ENCODE results near the gene PCBD1.

Gene PCBD1

DNA sequence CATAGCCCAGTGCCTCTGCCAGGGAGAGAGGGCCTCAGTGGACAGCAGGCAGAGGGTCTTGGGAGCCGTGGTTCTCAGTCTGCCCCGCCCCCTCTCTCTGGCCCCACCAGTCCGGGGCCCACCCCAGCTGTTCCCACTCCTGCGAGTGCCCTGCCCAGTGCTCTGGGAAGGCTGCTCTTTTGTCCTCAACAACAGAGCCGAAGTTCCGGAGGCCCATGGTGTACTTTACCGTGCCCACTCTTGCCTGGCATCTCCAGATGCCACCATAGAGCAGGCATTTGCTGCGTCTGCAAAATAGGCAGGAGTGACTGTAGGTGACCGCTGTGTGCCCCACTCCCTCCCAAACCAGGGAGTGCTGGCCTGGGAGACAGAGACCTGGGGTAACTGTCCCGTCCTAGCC lies 29.3 kb upstream of the PCBD1 start:
- no peak for DNase-seq (ENCODE audit: low spot score)

DNA sequence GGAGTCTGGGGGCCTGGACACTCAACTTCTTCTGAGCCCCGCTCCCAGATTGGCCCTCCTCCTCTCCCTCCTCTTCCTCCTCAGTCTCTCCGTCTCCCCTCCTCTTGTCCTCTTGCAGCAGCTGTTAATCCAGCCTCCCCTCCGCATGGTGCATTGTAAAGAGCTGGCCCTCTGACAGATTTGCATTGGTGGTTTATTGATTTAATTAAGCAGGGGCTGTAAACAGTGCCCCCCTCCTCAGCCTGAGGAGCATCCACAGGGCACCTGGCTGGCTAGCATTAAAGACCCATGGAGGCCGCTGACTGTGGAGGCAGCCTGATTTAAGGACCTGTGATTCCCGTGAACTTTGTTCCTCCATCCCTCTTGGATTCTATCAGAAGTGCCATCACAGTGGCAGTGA lies 28.9 kb upstream of the PCBD1 start:
- no peak for DNase-seq (ENCODE audit: low spot score)

DNA sequence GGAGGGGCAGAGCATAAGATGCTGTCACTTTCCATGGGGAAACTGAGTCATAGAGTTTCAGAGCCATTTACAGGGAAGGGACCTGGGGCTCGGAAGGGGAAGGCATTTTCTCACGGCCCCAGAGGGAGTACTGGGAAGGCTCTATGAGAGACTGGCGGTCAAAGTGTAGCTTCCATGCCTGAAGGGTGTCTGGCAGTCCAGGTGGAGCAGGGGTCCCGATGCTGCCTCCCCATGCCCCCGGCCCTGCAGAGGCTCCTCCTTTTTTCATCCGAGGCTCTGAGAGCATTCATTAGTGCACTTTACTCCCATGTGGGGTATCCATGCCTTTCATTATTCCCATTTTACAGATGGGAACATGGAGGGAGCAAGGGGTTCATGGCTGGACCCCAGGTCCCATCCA lies 27.9 kb upstream of the PCBD1 start:
- no peak for DNase-seq (ENCODE audit: low spot score)

DNA sequence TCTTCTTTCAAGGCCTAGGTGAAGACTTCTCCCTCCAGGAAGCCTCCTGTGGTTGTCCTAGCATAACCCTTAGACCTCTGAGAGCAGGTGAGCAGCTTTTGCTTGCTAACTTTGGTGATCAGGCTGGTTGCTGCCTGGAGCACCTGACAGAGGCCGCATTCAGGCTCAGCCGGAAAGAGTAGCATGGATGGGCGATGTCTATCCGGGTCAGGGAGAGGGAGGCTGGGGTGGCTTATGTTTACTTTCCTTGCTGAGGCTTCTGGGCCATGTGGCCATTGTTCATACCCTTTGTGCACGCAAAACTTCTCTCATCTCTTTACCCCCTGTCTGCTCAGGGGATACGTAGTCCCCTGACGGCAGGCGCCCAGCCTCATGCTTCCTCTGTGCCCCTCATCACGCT lies 27.4 kb upstream of the PCBD1 start:
- DNase-seq (ENCODE audit: low spot score), result no peak

DNA sequence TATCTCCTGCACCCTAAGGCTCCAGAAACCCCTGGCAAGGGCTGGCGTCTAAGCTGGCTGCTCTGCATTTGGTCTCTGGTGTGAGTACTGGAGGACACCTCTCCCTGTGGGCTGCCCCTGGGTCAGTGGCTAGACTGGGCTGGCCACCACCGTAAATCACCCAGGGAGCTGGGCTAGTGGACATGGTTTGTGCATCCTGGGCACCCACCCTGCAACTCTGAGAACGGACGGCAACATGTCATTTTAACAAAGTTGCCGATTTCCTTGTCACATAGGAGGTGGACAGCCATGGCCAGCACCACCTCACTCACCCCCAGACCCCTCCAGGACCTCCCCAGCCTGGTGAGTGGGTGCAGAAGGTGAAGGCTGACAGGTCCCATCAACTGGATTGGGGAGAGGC lies 26.8 kb upstream of the PCBD1 start:
- DNase-seq (ENCODE audit: low spot score), result no peak

DNA sequence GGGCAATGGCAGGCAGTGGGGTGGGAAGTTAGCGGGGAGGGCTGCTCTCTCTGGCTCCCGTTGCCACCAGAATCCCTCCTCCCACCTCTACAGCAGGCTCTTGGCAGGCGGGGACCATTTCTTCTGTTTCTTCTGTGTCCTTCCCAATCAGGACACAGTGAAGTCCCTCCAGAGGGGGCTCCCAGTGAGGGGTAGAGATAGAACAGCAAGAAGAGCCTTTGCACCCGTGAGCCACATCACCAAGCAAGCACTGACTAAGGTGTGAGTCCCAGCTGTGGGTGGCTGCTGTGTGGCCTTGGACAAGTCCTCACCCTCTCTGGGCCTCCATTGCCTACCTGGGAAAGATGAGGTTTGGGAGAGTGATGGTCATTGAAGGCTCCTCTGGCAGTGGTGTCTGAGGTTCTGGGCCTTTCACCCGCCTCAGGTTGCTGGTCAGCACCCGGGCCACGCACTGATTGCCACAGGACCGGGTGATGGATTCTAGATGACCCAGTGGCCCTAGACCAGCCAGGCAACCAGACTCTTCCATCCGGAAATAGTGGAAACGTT lies 26.0 kb upstream of the PCBD1 start:
- no peak for DNase-seq (ENCODE audit: low spot score)

DNA sequence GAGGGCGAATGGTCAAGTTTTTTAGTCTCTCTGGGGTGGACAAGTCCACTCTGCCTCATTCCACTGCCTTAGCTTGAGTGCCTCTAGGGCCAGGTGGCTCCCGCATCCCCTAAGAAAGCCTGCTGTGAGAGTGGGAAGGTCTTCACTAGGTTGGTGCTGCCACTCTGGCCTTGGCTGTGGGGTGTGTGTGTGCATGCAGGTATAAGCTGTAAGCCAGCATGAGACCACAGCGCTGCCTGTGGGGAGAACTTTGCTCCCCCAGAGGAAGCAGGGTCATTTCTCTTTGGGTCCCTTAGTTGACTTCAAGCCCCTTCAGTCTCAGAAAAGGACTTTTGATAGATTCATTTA lies 25.5 kb upstream of the PCBD1 start:
- DNase-seq (ENCODE audit: low spot score), result no peak

DNA sequence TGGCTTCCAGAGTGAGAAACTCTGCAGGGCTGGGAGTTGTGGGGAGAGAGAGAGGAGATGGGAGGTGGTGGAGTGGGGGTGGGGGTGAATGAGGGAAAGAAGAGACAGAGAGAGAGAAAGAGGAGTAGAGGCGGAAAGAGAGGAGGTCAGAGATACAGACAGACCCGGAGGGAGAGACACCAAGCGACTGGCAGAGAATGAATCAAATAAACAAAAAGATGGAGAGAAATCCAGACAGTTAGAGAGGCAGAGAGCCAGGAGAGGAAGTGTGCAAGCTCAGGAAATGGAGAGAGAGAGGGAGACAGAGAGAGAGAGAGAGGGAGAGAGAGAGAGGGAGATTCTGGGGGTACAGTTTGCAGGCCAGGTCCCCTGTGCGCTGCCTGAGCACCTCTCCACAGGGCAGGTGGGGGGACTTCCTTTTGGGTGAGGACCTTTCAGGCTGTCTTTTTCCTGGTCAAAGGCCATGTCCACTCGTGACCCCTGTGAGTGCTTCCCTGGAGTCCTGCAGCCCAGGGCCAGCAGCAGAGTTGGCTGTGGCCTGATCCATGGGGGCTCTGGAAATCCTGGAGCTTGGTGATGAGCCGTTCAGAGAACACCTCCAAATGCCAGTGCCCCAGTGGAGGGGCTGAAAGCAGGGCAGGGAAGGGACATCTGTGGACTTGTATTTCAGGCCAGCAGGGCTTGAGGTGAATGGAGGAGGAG lies 25.0 kb upstream of the PCBD1 start:
- DNase-seq (ENCODE audit: low spot score), result no peak

DNA sequence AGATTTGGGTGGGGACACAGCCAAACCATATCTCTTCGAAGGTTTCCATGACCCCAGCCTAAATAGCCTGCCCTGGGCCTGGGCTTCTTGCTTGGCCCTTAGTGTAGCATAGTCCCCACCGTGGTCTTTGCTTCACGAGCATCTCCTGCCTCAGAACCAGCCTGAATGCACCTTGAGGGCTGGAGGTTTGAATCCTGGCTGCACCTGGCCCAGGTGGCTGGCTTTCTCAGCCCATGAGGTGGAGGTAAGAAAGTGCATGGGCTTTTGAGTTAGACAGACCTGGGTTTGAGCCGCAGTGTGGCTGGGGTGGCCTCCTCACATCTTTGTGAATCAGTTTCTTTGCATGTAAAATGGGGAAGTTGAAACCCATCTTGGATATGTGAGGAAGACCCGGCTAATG lies 24.2 kb upstream of the PCBD1 start:
- no peak for DNase-seq (ENCODE audit: low spot score)

DNA sequence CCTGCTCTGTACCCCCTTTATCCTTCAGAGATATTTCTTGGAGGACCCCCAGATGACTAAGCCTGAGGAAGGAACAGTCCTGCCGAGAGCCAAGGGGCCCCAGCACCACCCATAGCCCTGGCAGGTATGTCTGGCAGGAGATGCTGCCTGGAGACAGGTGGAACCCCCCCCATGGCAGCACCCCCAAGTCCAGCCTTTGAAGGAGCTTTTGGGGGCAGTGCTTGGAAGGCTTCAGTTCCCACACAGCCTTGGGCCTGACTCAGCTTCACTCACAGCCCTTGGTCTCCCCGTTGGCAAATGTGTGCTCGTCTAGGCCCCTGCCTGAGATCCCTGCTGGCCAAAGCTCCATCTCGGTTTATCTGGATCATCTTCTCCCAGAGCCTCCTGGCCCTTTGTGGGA lies 23.0 kb upstream of the PCBD1 start:
- DNase-seq (ENCODE audit: low spot score), result no peak

DNA sequence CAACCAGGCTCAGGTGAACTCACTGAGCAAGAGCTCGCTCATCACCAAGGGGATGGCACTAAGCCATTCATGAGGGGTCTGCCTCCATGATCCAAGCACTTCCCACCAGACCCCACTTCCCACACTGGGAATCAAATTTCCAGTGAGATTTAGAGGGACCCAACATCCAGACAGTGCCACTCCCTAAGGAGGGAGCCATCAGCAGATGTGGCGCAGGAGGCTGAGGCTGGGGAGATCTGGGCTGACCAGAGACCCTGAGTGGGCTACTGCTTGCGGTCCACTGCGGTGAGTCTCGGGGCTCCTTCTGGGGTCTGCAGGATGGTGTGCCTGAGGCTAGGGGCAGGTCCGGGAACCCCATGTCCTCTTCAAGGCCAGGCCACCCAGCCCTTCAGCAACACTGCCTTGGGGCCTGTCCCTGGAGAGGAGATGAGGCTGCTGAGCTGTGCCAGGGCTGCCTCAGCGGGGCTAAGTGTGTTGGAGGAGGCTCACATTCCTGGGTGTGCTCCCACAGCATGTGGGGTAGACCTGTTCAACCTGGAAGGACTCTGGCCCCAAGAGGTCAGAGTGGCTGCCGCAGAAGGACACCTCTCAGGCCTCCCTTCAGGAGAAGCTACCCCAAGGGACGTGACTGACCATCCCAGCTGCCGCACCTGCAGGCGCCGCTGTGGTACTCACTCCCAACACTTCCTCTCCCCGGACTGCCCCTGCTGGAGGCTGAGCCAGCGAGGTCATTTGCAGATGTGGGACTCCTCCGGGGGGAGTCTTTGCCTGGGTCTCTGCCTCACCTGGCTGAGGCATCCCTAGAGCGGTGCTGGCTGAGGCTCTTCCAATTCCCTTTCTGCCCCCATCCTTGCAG lies 22.3 kb upstream of the PCBD1 start:
- DNase-seq (ENCODE audit: low spot score), result no peak

DNA sequence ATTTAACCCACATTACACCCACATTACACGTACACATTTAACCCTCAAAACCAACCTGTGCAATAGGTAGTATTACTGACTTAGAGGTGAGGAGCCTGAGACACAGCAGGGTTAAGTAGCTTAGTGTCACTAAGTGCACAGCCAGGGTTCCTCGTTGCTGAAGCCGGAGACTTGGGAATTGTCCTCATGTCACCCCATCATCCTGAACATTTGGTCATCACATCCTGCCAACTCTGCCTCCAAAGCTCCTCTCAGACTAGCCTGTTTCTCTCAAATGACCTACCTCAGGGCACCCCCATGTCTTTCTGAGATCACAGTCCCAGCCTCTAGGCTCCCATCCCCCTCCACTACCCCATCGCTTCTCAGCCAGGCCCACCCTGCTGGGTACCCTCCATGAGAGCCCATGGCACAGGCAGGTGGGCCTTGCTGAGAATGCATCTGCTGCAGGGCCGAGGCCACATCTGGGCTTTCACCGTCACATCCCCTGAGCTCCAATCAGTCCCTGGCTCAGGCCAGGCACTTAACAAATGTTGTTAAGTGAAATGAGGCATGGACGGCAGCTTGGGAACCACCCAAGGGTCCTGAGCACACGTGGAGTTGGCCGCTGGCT lies 21.1 kb upstream of the PCBD1 start:
- DNase-seq (ENCODE audit: low spot score), result no peak

DNA sequence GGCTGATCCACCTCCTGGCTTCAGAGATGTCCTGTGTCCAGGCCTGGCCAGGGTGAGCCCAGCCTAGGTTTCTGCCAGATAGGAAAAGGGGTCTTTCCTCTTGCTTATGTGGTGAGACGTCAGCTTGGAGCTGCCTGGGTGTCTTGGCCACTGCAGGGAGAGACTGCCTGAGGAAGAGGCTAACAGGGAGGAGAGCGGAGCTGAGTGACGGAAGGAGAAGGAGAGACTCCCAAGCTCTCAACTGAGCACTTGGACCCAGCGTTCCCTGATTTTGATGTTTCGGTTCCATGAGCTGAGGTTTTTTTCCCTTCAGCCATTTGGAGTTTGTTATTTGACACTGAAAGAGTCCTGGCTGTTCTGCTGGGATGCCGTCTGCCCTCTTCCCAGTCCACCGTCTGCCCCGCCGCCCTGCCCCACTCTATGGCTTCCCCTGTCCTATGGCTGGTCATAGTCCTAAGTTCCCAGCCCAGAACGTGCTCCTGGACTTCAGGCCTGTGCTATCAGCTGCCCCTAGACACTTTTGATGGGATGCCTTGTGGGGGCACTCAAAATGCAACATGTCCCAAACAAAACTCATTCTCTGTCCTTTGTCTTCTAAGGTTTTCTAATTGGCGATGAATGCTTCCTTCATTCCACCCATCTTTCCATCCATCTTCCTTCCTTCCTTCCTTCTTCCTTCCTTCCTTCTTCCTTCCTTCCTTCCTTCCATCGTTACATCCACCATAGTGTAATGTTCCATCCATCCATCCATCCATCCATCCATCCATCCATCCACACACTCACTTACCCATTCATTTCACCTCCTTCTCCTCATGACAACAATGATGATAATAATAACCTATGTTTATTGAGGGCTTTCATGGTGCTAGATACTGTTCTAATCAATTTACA lies 20.3 kb upstream of the PCBD1 start:
- no peak for DNase-seq (ENCODE audit: low spot score)

DNA sequence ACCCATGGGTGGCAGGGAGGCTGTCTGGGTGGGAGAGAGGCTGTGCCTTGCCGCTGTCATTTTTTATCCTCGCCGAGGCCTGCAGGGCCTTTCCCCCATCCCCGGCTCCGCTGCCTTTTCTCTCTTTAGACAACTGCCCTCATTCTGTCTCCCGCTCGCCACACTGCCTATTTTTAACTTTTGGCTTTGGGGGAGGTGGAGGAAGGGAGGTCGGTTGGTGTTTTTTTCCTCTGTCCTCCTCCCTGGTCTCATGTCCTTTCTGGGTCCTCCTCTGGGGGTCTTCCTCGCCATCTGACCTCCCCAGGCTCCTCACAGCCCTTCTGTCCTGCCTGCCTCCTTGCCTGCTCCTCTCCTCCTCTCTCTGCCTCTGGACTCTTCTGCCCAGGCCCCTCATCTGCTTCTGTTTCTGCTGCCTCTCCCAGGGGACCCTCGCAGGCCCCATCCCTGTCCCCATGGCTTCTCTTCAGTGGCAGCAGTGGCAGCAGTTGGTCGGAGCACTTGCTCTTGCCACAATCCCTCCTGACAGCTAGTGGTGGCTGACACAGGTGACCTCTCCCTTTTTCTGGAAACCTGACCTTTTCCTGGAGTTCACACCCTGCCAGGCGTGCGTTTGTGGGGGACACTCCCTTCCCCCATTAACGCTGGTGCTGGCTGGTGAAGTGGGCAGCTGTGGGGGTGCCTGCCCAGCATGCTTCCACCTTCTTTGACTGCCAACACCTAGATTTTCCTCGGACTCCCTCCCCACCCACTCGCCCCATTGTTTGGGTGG lies 19.5 kb upstream of the PCBD1 start:
- DNase-seq (ENCODE audit: low spot score), result no peak

DNA sequence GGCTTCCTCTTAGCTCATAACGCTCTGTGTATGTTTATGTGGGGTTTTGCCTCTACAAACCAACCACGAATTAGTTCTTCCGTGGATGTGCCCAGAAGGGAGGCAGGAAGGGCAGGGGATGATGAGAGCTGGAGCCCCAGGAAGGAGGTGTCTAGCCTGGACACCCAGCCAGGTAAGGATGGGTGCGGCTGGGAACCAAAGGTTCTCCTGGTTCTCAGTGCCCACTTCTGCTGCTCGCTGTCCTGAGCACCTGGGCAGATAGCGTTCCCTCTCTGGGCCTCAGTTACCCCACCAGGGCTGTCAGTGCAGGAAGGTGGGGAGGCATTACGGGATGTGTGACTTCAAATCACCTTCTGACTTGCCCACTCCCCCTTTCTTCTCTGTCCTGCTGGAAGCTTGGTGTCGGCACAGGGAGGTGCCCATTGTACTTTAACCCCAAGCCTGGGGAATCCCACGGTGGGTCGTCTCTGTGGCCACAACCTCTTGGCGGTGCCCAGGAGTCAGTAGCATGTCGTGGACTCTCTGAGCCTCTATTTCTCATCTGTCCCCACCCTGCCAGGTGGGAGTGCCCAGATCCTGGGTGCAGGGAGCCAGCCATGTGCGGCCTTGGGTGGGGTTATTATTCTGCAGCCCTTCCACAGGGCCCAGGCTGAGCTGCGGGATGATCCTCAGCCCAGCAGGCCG lies 18.7 kb upstream of the PCBD1 start:
- no peak for DNase-seq (ENCODE audit: low spot score)

DNA sequence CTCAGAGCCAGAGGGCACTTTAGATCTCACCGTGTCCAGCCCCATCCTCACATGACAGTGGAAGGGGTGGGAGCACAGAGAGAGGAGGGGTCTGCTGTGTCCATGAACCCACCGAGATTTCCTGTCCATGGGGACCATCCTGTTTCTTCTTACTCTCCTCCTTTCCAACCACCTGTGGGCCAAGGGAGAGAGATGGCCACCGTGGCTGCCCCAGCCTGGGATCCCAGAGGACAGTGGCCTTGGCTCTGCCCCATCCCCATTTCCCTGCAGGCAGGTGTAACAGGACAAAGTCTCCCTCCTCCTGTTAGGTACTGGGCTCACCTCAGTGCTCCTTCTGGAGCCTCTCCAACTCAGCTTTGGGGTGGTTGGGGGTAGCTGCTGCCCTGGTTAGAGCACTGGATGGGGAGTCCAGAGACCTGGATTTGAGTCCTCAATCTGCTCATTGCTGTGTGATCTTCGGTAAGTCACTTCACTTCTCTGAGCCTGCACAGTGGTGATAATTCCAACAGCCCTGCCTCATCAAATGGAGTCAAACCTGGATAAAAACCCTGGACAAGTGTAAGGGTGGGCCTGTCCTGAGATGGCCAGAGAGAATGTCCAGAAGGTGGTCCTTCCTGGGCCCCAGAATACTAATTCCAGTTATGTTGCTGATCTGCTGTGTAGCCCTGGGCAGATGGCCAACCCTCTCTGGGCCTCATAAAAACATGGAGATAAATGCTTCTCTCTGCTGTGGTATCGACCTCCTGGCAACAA lies 17.8 kb upstream of the PCBD1 start:
- DNase-seq (ENCODE audit: low spot score), result no peak

DNA sequence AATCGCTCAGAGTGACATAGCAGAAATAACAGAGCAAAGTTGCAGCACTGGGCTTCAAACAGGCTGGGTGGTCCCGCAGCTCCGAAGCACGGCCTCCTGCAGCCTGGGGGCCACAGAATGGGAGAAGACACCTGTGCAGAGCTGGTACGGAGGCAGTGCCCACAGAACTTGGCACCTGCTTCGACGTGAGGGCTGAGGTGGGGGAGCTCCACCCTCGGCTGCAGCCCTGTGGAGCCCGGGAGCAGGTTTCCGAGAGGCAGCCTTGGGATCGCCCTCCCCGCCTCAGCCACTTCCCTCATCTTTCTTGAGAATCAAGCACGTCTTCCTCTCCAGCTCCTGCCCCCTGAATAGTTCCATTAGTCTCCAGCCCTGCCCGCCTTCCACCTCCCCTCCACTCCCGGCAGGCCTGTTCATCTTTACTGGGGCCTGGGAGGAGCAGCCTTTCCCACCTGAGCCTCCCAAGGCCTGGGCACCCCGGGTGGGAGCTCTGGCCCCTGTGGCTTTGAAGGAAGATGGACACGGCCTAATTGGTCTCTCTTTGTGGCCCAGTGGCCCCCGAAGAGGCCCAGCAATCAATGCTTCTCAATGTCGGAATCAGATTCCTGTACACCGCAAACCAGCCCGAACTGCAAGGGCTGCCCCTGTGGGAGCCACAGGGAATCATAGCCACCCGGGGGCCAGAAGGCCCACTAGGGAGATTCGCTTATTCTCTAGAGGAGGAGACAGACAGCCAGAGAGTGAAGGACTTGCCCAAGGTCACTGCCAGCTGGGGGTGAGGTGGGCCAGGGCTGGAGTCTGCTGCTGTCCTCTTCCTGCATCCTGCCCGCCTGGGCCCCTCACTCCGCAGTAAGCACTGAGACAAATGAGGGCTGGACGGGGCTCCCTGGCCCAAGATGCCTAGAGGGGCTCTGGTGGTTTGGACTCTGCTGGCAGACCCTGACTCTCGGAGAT lies 17.0 kb upstream of the PCBD1 start:
- no peak for DNase-seq (ENCODE audit: low spot score)

DNA sequence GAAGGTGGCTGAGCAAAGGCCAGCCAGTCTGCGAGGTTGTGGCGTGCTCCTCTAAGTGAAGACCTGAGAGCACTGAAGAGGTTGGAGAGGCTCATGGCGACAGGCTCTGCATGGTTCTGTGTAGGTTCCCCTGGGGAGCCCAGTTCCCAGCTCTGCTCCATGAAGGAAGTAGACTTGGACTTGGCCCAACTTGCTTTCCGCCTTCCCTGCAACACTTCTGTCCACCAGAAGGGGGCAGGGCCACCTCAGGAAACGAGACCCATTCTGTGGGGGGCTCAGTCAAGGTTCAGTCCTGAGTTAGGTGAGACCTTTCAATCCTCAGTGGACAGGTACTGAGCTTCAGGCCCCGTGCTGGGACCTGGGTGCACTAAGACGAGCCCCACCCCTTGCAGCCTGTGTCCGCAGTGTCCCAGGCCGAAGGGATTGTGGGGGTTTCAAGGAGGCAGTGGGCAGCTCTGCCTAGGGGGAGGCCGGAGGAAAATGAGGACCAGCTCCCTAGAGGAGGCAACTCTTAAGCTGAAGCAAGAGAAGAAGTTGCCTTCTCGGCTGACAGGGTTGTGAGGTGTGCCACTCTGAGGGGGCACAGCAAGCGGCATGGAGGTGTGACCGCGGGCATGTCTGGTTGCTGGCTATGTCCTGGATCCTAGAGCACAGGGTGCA lies 15.0 kb upstream of the PCBD1 start:
- peak; percentile 50 for DNase-seq (ENCODE audit: low spot score)

Measured in kidney tubule cell (primary cell).